Stimulated activated CD4-positive, alpha-beta T cell treated with anti-CD3 and anti-CD28 coated beads, Interleukin-1b, Interleukin-23, amount 100 ng/mL, for 24 hours (primary cell): Measurements from ENCODE around the gene ALDH1B1.
"Not testable (repeated sequence)": the region's sequence is repeated elsewhere in the genome, so short reads cannot be mapped to it uniquely, and the experiment has no call there.

Experiments used
- DNase-seq, 4 experiments: peaks; one replicate each; pipeline ENCODE4 v3.0.0-alpha.2; 2020; ENCODE audit warnings: low read depth in 4 of 4, low spot score in 1 of 4

The ALDH1B1 gene

GRCh38 chr9:38385896-38386295 is 6.6 kb upstream of the ALDH1B1 start:
- no peak for DNase-seq

DNA sequence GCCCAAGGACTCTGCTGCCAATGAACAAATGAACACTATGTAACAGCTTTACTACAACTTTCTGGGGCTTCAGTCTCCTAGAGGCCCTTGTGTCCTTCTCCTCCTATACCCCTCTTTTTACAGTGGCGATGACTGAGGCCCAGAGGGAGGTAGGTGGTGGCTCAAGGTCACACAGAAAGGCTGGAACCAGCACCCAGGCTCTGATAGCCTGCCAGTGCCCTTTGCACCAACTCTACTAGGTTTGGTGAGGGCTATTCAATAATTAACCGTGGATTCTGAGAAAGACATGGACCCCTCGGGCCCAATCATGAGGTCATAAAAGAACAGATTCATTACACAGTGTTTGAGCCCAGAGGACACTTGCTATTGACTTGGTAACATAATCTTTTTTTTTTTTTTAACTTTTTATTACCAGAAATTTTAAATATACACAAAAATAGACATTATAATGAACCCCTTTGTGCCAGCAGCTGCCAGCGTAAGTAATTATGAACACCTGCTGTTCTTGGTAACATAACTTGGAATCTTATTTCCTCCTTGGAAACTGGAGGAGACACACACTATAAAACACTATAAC is 6.1 kb upstream of the ALDH1B1 start:
- DNase-seq: no peak

DNA sequence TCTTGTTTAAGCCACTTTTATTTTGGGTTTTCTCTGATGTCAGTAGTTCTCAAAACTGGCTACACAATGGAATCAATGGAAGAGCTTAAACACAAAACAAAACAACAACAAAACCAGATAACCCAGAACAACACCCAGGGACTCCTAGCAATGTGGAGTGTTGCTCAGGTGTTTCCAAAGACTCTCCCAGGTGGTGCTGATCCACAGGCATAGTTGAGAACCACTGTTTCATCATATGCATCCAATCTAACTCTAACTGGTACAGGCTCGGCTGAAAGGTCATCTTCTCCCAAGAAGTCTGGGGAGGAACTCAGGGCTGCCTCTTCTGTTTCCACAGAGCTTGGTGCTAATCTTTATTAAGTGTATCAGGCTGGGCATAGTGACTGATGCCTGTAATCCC is 5.4 kb upstream of the ALDH1B1 start:
- no peak for DNase-seq

GRCh38 chr9:38387751-38388150 is 4.8 kb upstream of the ALDH1B1 start:
- no peak for DNase-seq

GRCh38 chr9:38388283-38389223 is 3.9 kb upstream of the ALDH1B1 start:
- DNase-seq: no peak

GRCh38 chr9:38389313-38389712 is 3.2 kb upstream of the ALDH1B1 start:
- DNase-seq: no peak

- no peak for DNase-seq
Measured at GRCh38 chr9:38390442-38390841, 2.1 kb upstream of the ALDH1B1 start.

GRCh38 chr9:38390851-38391250 is 1.7 kb upstream of the ALDH1B1 start:
- DNase-seq: no peak

DNA sequence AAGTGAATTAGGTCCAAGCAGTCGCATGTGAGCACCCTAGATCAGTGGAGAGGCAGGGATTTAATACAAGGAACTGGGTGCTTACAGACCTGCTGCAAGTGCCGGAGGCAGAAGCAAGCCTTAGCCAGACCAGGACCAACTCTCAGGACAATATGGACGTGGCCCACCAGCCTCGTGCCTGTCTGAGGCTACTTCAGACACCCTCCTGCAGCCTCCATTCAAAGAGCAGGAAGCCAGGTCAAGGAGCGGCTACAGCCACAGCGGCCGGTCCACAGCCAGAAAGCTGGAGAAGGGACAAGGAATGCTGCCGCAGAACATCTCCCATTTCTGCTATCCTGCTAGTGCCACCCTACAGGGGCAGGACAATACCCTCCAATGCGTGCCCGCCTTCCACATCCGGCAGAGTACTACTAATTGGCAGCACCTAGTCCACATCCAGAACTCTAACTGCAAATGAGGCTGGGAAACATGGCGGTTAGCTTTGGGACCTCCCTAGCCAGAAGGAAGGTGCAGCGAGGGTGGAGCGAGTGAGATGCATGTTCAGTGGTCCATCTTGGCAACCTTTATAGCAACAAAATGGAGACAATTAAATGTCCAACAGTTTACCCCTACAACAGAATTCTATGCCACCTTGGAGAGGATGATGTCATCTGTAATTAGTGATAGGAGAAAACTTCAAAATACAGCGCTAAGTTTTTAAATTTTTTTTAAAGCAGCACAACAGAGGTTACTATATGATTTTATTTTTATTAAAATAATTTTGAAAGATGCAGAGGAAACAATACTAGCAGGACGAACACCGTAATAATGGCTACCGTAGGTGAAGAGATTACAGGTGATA is 1.0 kb upstream of the ALDH1B1 start:
- no peak for DNase-seq

- no peak for DNase-seq
Measured at GRCh38 chr9:38393128-38393796, 760 bp downstream of the ALDH1B1 start.

GRCh38 chr9:38394416-38394815 is 1.9 kb downstream of the ALDH1B1 start:
- no peak for DNase-seq

DNA sequence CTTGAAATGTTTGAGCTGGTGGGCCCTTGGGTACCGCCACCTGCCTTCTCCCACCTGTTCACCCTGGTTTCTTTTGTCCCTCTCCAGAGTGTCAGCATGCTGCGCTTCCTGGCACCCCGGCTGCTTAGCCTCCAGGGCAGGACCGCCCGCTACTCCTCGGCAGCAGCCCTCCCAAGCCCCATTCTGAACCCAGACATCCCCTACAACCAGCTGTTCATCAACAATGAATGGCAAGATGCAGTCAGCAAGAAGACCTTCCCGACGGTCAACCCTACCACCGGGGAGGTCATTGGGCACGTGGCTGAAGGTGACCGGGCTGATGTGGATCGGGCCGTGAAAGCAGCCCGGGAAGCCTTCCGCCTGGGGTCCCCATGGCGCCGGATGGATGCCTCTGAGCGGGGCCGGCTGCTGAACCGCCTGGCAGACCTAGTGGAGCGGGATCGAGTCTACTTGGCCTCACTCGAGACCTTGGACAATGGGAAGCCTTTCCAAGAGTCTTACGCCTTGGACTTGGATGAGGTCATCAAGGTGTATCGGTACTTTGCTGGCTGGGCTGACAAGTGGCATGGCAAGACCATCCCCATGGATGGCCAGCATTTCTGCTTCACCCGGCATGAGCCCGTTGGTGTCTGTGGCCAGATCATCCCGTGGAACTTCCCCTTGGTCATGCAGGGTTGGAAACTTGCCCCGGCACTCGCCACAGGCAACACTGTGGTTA is 3.3 kb downstream of the ALDH1B1 start:
- DNase-seq: no peak

DNA sequence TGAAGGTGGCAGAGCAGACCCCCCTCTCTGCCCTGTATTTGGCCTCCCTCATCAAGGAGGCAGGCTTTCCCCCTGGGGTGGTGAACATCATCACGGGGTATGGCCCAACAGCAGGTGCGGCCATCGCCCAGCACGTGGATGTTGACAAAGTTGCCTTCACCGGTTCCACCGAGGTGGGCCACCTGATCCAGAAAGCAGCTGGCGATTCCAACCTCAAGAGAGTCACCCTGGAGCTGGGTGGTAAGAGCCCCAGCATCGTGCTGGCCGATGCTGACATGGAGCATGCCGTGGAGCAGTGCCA is 3.8 kb downstream of the ALDH1B1 start:
- DNase-seq: no peak

DNA sequence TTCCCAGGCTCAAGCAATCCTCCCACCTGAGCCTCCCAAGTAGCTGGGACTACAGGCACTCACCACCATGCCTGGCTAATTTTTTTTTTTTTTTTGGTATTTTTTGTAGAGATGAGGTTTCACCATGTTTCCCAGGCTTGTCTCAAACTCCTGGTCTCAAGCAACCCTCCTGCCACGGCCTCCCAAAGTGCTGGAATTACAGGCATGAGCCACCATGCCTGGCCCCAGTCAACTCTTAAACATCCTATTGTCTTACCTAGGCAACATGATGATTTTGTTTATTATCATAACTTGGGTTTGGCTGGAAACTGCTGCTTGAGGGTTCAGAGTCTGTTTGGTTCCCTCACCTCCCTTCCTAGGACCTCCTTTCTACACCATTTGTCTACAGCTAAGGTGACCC is 6.7 kb downstream of the ALDH1B1 start:
- not testable (repeated sequence) for DNase-seq

DNA sequence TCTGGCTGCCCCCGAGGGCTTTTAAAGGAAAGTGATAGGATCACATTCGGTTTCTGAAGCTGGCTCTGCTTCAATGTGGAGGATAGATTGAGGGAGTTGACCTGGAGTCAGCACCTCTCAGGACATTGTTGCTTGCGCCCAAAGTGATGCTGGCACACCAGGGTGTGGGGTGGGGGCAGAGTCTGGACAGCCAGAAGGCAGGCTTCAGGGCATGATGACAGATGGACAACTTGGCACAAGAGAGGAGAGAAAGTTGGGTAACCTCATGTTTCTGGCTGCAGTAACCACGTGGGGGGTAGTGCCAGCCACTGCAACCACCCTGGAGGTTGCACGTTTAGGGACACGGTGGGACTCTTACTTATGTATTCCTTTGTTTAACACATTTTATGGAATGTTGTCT is 9.5 kb downstream of the ALDH1B1 start:
- no peak for DNase-seq

DNA sequence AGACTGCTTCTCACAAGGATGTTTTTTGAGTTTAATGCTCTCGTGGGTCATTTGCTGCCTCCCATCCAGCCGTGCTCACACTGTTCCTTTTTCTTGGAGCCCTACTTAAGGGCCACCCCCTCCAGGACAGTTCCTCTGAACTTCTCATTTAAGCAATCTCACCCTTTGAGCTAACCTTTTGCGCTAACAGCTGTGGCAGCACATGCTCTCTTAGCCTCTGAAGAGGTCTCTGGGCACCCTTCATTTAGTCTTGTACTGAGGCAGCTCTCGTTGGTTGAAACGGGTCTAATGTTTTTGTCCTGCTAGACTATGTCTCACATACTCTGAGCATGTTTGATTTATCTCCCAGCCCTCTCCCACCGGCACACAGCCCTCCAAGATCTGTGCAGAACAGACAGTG is 11.8 kb downstream of the ALDH1B1 start:
- no peak for DNase-seq

DNA sequence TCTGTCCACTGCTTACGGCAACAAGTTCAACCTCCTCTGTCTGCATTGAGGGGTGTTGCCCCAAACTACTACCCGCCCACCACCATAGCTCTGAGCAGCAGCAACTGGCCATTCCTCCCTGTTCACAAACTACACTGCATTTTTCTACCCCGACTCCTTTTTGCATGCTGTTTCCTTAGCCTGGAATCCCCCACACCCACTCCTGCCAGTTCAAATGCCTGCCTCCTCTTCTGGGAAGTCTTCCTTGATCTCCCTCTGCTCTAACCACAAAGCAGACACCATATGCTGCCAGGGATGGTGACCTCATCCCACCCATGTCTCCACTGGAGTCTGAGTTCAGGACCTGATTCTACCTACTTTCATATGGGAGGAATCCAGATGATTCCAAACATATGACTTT is 13.3 kb downstream of the ALDH1B1 start:
- DNase-seq: no peak

- no peak for DNase-seq
Measured at GRCh38 chr9:38406476-38407186, 14.1 kb downstream of the ALDH1B1 start.

- no peak for DNase-seq
Measured at GRCh38 chr9:38408719-38409118, 16.2 kb downstream of the ALDH1B1 start.

GRCh38 chr9:38412751-38413150 is 20.2 kb downstream of the ALDH1B1 start:
- no peak for DNase-seq
